NCI-H345 treated with DMSO at 0.1 percent for 48 hours (cell line): ENCODE results near the gene GOLGA6A.

Experiments used
- DNase-seq: peaks from one replicate; lab custom pipeline; 2025; ENCODE audit not compliant: unreplicated experiment; lab: John Stamatoyannopoulos, UW

The GOLGA6A gene

GRCh38 chr15:74038707-74039655 is 43.4 kb downstream of the GOLGA6A start:
- DNase-seq = no peak

DNA sequence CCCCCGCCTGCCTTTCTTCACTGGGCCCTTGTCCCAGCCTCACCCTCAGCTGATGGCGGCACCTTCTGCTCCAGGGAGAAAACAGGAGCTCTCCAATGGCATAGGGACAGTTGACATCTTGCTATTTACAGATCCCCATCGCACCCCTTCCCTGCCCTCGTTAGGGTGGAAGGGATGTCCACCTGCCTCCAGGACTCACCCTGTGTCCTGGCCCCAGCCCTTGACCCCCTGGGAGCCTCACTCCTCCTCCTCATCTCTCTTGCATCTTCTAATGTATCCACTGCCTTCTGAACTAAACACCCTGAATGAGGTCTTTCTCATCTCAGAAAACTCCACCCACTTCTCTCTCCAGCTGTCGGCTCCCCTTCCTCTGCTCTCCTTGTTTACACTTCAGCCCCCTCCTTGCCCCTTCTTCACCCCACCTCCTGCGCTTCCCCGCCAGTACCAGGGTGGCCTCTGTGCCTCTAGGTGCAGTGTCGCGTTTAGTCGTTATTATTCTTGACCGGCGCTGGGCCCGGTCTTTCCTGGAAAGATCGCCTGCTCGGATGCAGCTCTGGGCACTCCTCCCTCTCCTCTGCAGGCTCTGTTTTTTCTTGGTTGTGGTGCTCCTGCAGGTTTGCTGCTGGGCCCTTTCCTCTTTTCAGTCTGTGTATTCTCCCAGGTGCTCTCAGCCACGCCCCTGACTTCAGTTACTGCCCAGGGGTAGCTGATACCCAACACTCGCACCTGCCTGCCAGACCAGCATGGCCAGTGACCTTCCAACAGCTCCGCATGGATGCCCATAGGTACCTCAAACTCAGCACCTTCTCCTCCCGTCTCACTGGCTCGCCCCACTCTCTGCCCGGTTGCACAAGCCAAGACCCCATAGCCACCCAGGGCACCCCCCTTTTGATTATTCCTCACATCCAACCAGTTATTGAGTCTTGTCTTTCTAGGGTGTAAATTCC is 44.9 kb downstream of the GOLGA6A start:
- DNase-seq = no peak

DNA sequence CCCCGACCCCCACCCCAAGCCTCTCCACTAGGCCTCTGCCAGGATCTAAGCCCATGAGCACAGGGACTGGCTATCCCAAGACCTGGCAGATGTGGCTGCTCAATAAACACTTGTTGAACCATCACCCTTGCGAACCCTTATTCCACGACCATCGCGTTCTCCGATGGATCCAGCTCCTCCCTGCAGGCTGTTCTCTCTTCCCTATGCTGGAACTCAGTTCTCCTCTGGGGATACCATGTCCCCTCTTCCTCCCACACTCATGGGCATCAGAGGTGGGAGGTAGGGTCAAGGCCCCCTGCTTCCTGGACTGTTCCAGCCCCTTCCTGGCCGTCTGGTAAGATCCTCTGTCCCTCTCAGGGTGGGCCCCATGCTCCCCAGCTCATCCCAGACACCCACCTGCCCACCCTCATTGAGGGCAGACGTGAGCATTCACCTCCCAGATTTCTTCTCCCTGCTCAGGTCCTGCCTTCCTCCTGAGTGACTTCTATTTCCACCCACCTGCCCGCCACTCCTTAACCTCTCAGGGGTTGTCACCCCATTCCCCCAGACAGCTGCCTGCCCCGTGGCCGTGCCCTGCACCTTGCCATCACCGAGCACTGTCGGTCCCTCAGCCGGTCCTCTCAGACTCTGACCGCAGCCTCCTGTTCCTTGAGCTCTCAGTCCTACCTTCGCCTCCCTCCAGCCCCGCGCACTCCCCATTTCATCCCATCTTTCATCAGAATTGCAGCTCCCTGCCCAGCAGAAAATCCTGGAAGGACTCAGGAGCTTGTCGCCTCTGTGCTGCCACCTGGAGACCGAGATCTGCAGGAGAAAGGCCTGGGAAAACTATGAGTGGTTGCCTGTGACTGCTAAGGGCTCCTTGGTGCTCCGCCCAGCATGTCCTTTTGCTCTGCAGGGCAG is 45.8 kb downstream of the GOLGA6A start:
- no peak for DNase-seq

DNA sequence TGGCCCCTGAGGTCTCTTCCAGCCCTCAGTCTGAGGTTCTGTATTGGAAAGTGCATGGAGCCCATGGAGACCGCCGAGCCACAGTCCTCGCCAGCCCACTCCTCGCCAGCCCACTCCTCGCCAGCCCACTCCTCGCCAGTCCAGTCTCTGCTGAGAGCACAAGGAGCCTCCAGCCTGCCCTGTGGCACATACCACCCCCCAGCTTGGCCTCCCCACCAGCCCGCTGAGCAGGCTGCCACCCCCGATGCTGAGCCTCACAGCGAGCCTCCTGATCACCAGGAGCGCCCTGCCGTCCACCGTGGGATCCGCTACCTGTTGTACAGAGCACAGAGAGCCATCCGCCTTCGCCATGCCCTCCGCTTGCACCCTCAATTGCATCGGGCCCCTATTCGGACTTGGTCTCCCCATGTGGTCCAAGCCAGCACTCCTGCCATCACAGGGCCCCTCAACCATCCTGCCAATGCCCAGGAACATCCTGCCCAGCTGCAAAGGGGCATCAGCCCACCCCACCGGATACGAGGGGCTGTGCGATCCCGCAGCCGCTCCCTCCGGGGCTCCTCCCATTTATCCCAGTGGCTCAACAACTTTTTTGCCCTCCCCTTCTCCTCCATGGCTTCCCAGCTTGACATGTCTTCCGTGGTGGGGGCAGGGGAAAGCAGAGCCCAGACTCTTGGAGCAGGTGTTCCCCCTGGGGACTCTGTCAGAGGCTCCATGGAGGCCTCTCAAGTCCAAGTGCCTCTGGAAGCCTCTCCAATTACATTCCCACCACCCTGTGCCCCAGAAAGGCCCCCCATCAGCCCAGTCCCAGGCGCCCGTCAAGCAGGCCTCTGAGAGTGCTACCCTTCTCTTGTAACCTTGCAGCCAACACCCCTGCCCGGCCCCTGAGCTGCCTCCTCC is 47.0 kb downstream of the GOLGA6A start:
- DNase-seq = no peak

GRCh38 chr15:74034206-74034755 is 48.1 kb downstream of the GOLGA6A start:
- no peak for DNase-seq

DNA sequence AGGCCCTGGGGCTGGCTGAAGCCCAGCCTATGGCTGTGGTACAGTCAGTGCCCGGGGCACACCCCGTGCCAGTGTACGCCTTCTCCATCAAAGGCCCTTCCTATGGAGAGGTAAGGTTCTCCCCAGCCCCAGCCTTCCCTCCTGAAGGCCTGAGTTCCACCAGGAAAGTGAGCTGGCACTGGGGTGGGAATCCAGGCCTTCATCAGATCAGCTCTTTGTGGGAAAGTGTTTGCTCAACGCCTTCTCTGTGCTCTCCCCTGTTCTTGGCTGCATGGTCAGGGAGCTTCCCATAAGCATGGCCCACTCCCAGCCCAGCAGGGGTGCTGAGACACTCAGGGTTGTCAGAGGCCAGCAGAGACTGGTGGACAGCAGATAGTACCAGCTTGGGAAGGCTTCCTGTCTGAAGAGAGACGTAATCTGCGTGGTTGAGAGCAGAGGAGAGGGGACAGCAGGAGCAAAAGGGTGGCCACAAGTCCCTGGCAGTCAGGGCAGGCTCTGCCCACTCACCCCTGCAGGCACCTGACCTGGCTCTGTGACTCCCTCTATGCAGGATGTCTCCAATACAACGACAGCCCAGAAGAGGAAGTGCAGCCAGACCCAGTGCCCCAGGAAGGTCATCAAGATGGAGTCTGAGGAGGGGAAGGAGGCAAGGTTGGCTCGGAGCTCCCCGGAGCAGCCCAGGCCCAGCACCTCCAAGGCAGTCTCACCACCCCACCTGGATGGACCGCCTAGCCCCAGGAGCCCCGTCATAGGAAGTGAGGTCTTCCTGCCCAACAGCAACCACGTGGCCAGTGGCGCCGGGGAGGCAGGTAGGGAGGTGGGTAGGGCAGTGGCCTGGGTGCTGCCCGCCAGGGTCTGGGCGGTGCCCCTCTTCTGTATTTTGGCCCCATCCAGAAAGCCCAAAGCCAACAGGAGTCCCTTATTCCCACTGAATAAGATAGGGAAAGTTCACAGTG is 49.5 kb downstream of the GOLGA6A start:
- no peak for DNase-seq

GRCh38 chr15:74032046-74032445 is 50.3 kb downstream of the GOLGA6A start:
- DNase-seq = no peak

GRCh38 chr15:74028646-74029045 is 53.7 kb downstream of the GOLGA6A start:
- no peak for DNase-seq

DNA sequence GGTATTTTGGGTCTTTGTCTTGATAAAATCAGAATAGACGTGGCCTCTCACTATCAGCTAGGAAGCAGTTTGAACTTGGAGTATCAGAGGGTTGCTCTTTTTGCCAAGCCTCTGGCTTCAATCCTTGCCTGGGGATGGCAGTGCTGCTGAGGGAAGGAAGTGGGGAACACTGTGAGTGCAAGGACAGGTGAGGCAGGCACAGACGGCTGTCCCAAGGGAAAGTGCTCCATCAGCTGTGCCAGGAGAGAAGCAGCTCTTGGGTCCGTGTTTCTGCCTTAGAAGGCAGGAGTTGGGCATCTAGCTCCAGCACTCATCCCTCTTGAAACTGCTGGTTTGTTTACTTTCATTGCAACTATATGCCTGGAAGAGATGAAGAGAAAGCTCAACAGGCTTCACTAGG is 54.7 kb downstream of the GOLGA6A start:
- DNase-seq = no peak

DNA sequence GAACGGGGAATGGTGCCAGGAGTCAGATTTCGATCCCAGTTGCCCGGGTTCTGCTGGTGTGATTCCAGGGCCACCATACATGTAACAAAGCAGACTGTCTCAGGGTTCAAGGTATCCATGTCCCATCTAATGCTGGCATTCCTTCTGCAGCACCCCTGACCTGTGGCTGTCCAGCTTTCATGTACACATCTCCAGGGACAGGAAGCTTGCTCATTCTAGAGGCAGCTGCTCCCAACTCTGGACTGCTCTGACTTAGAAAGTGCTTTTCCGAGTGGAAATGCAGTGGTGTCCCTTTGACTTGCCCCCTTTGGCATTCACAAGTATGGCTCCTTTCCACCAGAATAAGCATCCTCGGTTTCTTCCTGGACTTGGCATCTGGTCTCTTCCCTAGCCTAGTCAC is 56.9 kb downstream of the GOLGA6A start:
- no peak for DNase-seq

DNA sequence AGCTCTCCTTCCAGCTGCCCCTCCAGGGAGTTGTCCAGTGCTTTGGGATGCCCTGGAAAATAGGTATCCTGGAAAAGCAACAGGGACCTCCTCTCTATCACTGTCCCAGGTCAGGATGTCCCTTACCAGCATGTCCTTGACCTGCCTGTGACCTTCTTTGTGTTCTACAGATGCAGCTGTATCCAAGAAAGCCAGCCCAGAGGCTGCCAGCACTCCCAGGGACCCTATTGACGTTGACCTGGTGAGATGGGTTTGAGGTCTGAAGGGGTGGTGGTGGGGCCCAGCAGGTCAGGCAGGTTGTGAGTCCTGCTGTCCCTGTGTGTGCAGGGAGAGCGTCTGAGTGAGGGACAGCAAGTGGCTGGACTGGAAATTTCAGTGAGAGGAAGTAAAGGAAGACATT is 57.7 kb downstream of the GOLGA6A start:
- no peak for DNase-seq

- no peak for DNase-seq
Measured at GRCh38 chr15:74022706-74023470, 59.5 kb downstream of the GOLGA6A start.
